HEK293 (cell line): ENCODE data around the gene MAD2L2.

ENCODE experiments used
- HIC1 ChIP-seq: fragments of 450-650 bp; formaldehyde crosslinking; IDR thresholded peaks from 2 replicates; pipeline ENCODE4 v1.5.1; 2016; ENCODE audit warnings: missing biosample characterization, missing genetic modification characterization
- HOXA7 ChIP-seq: sonication (generic); formaldehyde crosslinking; IDR thresholded peaks from 2 replicates; pipeline ENCODE4 v1.8.1; 2022; ENCODE audit warnings: missing genetic modification reagents, borderline replicate concordance
- KLF7 ChIP-seq: fragments of 450-650 bp; formaldehyde crosslinking; IDR thresholded peaks from 2 replicates; pipeline ENCODE4 v1.5.1; 2016; ENCODE audit warnings: missing biosample characterization, missing genetic modification characterization, borderline replicate concordance
- MEIS1 ChIP-seq: sonication (generic); formaldehyde crosslinking; IDR thresholded peaks from 2 replicates; pipeline ENCODE4 v1.8.1; 2022; ENCODE audit warnings: missing genetic modification reagents, mild to moderate bottlenecking, borderline replicate concordance
- MYNN ChIP-seq: fragments of 450-650 bp; formaldehyde crosslinking; IDR thresholded peaks from 2 replicates; pipeline ENCODE4 v1.5.1; 2016; ENCODE audit warnings: missing biosample characterization, missing genetic modification characterization, borderline replicate concordance
- MZF1 ChIP-seq: fragments of 450-650 bp; formaldehyde crosslinking; IDR thresholded peaks from 2 replicates; pipeline ENCODE4 v1.5.1; 2017; ENCODE audit warnings: missing biosample characterization, missing genetic modification characterization, borderline replicate concordance
- REPIN1 ChIP-seq: fragments of 450-650 bp; formaldehyde crosslinking; IDR thresholded peaks from 2 replicates; pipeline ENCODE4 v1.5.1; 2017; ENCODE audit warnings: missing biosample characterization, missing genetic modification characterization, low read depth
- SP2 ChIP-seq: fragments of 450-650 bp; formaldehyde crosslinking; IDR thresholded peaks from 2 replicates; pipeline ENCODE4 v1.5.1; 2016; ENCODE audit warnings: missing biosample characterization, missing genetic modification characterization
- SP7 ChIP-seq: fragments of 450-650 bp; formaldehyde crosslinking; IDR thresholded peaks from 2 replicates; pipeline ENCODE4 v1.5.1; 2016; ENCODE audit warnings: missing biosample characterization, missing genetic modification characterization
- TRIM28 ChIP-seq: IDR thresholded peaks from 2 replicates; pipeline ENCODE4 v1.6.1; 2011; ENCODE audit warnings: low read length, control low read depth, borderline replicate concordance
- ZFHX2 ChIP-seq: fragments of 450-650 bp; formaldehyde crosslinking; conservative IDR thresholded peaks from 2 replicates; pipeline ENCODE4 v1.5.1; 2016; ENCODE audit warnings: missing biosample characterization, missing genetic modification characterization
- ZNF10 ChIP-seq: fragments of 450-650 bp; formaldehyde crosslinking; IDR thresholded peaks from 2 replicates; pipeline ENCODE4 v1.5.1; 2017; ENCODE audit warnings: missing biosample characterization, missing genetic modification characterization
- ZNF114 ChIP-seq: fragments of 450-650 bp; formaldehyde crosslinking; IDR thresholded peaks from 2 replicates; pipeline ENCODE4 v1.5.0; 2017; ENCODE audit warnings: missing biosample characterization, missing genetic modification characterization
- ZNF169 ChIP-seq: fragments of 450-650 bp; formaldehyde crosslinking; IDR thresholded peaks from 2 replicates; pipeline ENCODE4 v1.5.1; 2016; ENCODE audit warnings: missing biosample characterization, missing genetic modification characterization
- ZNF175 ChIP-seq: fragments of 450-650 bp; formaldehyde crosslinking; IDR thresholded peaks from 2 replicates; pipeline ENCODE4 v1.5.1; 2016; ENCODE audit warnings: missing biosample characterization, missing genetic modification characterization
- ZNF184 ChIP-seq: fragments of 450-650 bp; IDR thresholded peaks from 2 replicates; pipeline ENCODE4 v1.5.1; 2018; ENCODE audit warnings: missing biosample characterization, mild to moderate bottlenecking, missing genetic modification characterization
- ZNF19 ChIP-seq: fragments of 450-650 bp; formaldehyde crosslinking; IDR thresholded peaks from 2 replicates; pipeline ENCODE4; 2016; ENCODE audit warnings: missing biosample characterization, missing genetic modification characterization, low read depth
- ZNF302 ChIP-seq: fragments of 450-650 bp; formaldehyde crosslinking; IDR thresholded peaks from 2 replicates; pipeline ENCODE4 v1.5.1; 2016; ENCODE audit warnings: missing biosample characterization, missing genetic modification characterization, low read depth
- ZNF341 ChIP-seq: fragments of 450-650 bp; formaldehyde crosslinking; IDR thresholded peaks from 2 replicates; pipeline ENCODE4; 2016; ENCODE audit warnings: low read depth, missing biosample characterization, missing genetic modification characterization
- ZNF350 ChIP-seq: fragments of 450-650 bp; formaldehyde crosslinking; IDR thresholded peaks from 2 replicates; pipeline ENCODE4 v1.5.0; 2017; ENCODE audit warnings: missing biosample characterization, mild to moderate bottlenecking, missing genetic modification characterization
- ZNF391 ChIP-seq: fragments of 450-650 bp; formaldehyde crosslinking; IDR thresholded peaks from 2 replicates; pipeline ENCODE4 v1.5.1; 2016; ENCODE audit warnings: low read depth, missing biosample characterization, missing genetic modification characterization, borderline replicate concordance
- ZNF394 ChIP-seq: fragments of 450-650 bp; formaldehyde crosslinking; IDR thresholded peaks from 2 replicates; pipeline ENCODE4 v1.5.1; 2016; ENCODE audit warnings: missing biosample characterization, missing genetic modification characterization, mild to moderate bottlenecking, moderate library complexity, borderline replicate concordance
- ZNF514 ChIP-seq: fragments of 450-650 bp; formaldehyde crosslinking; IDR thresholded peaks from 2 replicates; pipeline ENCODE4 v1.5.1; 2016; ENCODE audit warnings: missing biosample characterization, missing genetic modification characterization
- ZNF623 ChIP-seq: fragments of 450-650 bp; formaldehyde crosslinking; IDR thresholded peaks from 2 replicates; pipeline ENCODE4 v1.5.1; 2016; ENCODE audit warnings: missing biosample characterization, missing genetic modification characterization
- ZNF624 ChIP-seq: fragments of 450-650 bp; formaldehyde crosslinking; IDR thresholded peaks from 2 replicates; pipeline ENCODE4 v1.5.1; 2017; ENCODE audit warnings: missing biosample characterization, missing genetic modification characterization
- ZNF660 ChIP-seq: fragments of 450-650 bp; IDR thresholded peaks from 2 replicates; pipeline ENCODE4 v1.5.1; 2018; ENCODE audit warnings: missing biosample characterization, mild to moderate bottlenecking, missing genetic modification characterization
- ZNF792 ChIP-seq: fragments of 450-650 bp; formaldehyde crosslinking; IDR thresholded peaks from 2 replicates; pipeline ENCODE4 v1.5.1; 2016; ENCODE audit warnings: missing biosample characterization, missing genetic modification characterization
- TF ChIP-seq, protein P1 (sequence below): fragments of 450-650 bp; formaldehyde crosslinking; IDR thresholded peaks from 2 replicates; pipeline ENCODE4 v1.5.1; 2016; ENCODE audit warnings: missing biosample characterization, missing genetic modification characterization
- TF ChIP-seq, protein P2 (sequence below): sonication (generic); formaldehyde crosslinking; IDR thresholded peaks from 2 replicates; pipeline ENCODE4 v1.8.1; 2022; ENCODE audit warnings: mild to moderate bottlenecking, moderate library complexity, missing genetic modification reagents
- TF ChIP-seq, protein P3 (sequence below): fragments of 450-650 bp; formaldehyde crosslinking; IDR thresholded peaks from 2 replicates; pipeline ENCODE4 v1.5.1; 2016; ENCODE audit warnings: missing biosample characterization, missing genetic modification characterization, low read depth
- TF ChIP-seq, protein P4 (sequence below): fragments of 450-650 bp; formaldehyde crosslinking; IDR thresholded peaks from 2 replicates; pipeline ENCODE4 v1.5.1; 2017; ENCODE audit warnings: missing biosample characterization, missing genetic modification characterization

Gene MAD2L2

DNA sequence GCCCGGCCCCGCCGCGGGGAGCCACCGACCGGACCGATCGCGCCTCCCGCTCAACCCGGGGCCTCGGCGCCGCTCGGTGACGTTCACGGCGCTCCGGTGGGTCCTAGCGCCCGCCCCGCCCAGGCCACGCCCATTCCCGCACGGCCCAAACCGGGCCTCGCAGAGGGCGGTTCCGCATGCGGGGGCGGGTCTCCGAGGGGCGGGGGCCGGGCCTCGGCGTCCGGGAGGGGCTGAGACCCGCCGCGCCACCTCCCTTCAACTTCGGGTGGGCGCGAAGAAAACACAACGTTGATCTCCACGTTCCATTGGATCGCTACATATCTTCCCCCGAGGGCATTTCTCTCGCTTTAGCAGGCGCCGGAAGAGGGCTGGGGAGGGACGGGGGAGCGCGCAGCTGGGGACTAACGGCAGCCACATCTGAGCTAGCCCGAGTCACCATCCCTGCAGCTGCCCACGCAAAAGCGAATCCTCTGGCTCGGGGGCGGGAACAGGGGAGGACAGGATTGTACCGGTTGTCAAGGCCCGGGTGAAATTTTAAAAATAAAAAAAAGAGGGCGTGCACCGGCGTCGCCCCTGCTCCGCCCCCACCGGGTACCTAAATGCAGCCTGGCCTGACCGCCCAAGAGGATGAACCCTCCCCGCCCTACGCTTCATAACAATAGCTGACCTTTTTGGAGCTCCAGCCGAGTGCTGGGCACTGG lies at the start of gene MAD2L2 (continued):
- TF ChIP-seq, protein P1, sequence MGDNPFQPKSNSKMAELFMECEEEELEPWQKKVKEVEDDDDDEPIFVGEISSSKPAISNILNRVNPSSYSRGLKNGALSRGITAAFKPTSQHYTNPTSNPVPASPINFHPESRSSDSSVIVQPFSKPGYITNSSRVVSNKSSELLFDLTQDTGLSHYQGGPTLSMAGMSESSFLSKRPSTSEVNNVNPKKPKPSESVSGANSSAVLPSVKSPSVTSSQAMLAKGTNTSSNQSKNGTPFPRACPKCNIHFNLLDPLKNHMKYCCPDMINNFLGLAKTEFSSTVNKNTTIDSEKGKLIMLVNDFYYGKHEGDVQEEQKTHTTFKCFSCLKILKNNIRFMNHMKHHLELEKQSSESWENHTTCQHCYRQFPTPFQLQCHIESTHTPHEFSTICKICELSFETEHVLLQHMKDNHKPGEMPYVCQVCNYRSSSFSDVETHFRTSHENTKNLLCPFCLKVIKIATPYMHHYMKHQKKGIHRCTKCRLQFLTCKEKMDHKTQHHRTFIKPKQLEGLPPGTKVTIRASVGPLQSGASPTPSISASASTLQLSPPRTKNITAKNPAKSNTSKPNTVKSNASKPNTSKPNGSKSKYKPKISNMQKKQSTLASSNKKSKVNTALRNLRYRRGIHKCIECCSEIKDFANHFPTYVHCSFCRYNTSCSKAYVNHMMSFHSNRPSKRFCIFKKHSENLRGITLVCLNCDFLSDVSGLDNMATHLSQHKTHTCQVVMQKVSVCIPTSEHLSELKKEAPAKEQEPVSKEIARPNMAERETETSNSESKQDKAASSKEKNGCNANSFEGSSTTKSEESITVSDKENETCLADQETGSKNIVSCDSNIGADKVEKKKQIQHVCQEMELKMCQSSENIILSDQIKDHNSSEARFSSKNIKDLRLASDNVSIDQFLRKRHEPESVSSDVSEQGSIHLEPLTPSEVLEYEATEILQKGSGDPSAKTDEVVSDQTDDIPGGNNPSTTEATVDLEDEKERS (tag by site-specific recombination): no peak
- TF ChIP-seq ZNF169 (tag by site-specific recombination) (no peak), TRIM28 (no peak), ZNF660 (tag by site-specific recombination) (0 out of 2 replicates have a peak, but pooled peaks have one; percentile 51), ZNF514 (no peak), ZNF391 (tag by site-specific recombination) (no peak), ZNF623 (tag by site-specific recombination) (no peak), ZFHX2 (peak; percentile 89), ZNF10 (peak; percentile 93), SP7 (tag by site-specific recombination) (peak; percentile 52), REPIN1 (no peak), SP2 (peak; percentile 69), MYNN (no peak), ZNF792 (tag by site-specific recombination) (no peak), ZNF341 (peak; percentile 74), ZNF114 (tag by site-specific recombination) (no peak), ZNF624 (tag by site-specific recombination) (no peak), ZNF302 (tag by site-specific recombination) (no peak), HIC1 (tag by site-specific recombination) (0 out of 2 replicates have a peak, but pooled peaks have one; percentile 22), ZNF350 (tag by site-specific recombination) (no peak), HOXA7 (CRISPR knock-in tag) (no peak), ZNF175 (no peak), ZNF184 (tag by site-specific recombination) (no peak), ZNF394 (tag by site-specific recombination) (no peak; the same call in 1 of the 2 replicates), ZNF19 (no peak), MEIS1 (CRISPR knock-in tag) (no peak), KLF7 (tag by site-specific recombination) (no peak; the same call in 1 of the 2 replicates), MZF1 (0 out of 2 replicates have a peak, but pooled peaks have one; percentile 53)
- TF ChIP-seq, protein P2, sequence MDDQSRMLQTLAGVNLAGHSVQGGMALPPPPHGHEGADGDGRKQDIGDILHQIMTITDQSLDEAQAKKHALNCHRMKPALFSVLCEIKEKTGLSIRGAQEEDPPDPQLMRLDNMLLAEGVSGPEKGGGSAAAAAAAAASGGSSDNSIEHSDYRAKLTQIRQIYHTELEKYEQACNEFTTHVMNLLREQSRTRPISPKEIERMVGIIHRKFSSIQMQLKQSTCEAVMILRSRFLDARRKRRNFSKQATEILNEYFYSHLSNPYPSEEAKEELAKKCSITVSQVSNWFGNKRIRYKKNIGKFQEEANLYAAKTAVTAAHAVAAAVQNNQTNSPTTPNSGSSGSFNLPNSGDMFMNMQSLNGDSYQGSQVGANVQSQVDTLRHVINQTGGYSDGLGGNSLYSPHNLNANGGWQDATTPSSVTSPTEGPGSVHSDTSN: no peak
- TF ChIP-seq, protein P3, sequence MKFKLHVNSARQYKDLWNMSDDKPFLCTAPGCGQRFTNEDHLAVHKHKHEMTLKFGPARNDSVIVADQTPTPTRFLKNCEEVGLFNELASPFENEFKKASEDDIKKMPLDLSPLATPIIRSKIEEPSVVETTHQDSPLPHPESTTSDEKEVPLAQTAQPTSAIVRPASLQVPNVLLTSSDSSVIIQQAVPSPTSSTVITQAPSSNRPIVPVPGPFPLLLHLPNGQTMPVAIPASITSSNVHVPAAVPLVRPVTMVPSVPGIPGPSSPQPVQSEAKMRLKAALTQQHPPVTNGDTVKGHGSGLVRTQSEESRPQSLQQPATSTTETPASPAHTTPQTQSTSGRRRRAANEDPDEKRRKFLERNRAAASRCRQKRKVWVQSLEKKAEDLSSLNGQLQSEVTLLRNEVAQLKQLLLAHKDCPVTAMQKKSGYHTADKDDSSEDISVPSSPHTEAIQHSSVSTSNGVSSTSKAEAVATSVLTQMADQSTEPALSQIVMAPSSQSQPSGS (tag by site-specific recombination): no peak
- TF ChIP-seq, protein P4, sequence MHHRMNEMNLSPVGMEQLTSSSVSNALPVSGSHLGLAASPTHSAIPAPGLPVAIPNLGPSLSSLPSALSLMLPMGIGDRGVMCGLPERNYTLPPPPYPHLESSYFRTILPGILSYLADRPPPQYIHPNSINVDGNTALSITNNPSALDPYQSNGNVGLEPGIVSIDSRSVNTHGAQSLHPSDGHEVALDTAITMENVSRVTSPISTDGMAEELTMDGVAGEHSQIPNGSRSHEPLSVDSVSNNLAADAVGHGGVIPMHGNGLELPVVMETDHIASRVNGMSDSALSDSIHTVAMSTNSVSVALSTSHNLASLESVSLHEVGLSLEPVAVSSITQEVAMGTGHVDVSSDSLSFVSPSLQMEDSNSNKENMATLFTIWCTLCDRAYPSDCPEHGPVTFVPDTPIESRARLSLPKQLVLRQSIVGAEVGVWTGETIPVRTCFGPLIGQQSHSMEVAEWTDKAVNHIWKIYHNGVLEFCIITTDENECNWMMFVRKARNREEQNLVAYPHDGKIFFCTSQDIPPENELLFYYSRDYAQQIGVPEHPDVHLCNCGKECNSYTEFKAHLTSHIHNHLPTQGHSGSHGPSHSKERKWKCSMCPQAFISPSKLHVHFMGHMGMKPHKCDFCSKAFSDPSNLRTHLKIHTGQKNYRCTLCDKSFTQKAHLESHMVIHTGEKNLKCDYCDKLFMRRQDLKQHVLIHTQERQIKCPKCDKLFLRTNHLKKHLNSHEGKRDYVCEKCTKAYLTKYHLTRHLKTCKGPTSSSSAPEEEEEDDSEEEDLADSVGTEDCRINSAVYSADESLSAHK: no peak
